Endodermal cell (in vitro differentiated cells): ENCODE data around the gene CSNK1D. TPM values are rescaled to one million over a fixed set of nuclear protein-coding genes. Genes with fewer than 3 reads are reported as not detected.

ENCODE experiments used
- DNase-seq: peaks from one replicate; pipeline ENCODE4 v3.0.0-alpha.2; 2017
- H3K27ac ChIP-seq: 2 replicates; pipeline ENCODE4 v1.5.1; 2013; ENCODE audit warnings: mild to moderate bottlenecking, low read depth, low read length, moderate library complexity
- H3K27me3 ChIP-seq: 2 replicates; pipeline ENCODE4 v1.6.1; 2013; ENCODE audit warnings: mild to moderate bottlenecking, low read length, moderate library complexity; ENCODE audit not compliant: insufficient read depth, control insufficient read depth, poor library complexity, severe bottlenecking
- H3K36me3 ChIP-seq: 2 replicates; pipeline ENCODE4 v1.7.0; 2013; ENCODE audit warnings: mild to moderate bottlenecking, low read length, moderate library complexity; ENCODE audit not compliant: control insufficient read depth, insufficient read depth
- H3K4me1 ChIP-seq: one replicate; pipeline ENCODE4 v1.7.0; 2013; ENCODE audit warnings: low read length; ENCODE audit not compliant: control insufficient read depth, insufficient read depth
- H3K4me3 ChIP-seq: 2 replicates; pipeline ENCODE4 v1.5.1; 2013; ENCODE audit warnings: mild to moderate bottlenecking, low read length, moderate library complexity
- H3K9ac ChIP-seq: 2 replicates; pipeline ENCODE4 v1.6.1; 2013; ENCODE audit warnings: mild to moderate bottlenecking, low read length, moderate library complexity; ENCODE audit not compliant: poor library complexity, severe bottlenecking; ENCODE audit errors: extremely low read depth
- H3K9me3 ChIP-seq: 2 replicates; pipeline ENCODE4 v1.6.1; 2013; ENCODE audit warnings: mild to moderate bottlenecking, low read length, moderate library complexity; ENCODE audit not compliant: control insufficient read depth
- H3K27ac Mint-ChIP-seq: 2 replicates; pipeline ENCODE4 v1.8.0; 2020; ENCODE audit warnings: mixed read lengths
- H3K27me3 Mint-ChIP-seq: 2 replicates; pipeline ENCODE4 v1.8.0; 2021; ENCODE audit warnings: mild to moderate bottlenecking, mixed read lengths; ENCODE audit not compliant: insufficient read depth
- H3K36me3 Mint-ChIP-seq: 2 replicates; pipeline ENCODE4 v1.8.0; 2020; ENCODE audit warnings: low read depth, mixed read lengths
- H3K4me1 Mint-ChIP-seq: 2 replicates; pipeline ENCODE4 v1.8.0; 2020; ENCODE audit warnings: mixed read lengths
- H3K4me3 Mint-ChIP-seq: 2 replicates; pipeline ENCODE4 v1.8.0; 2020; ENCODE audit warnings: mild to moderate bottlenecking, moderate library complexity, mixed read lengths
- H3K9me3 Mint-ChIP-seq: 2 replicates; pipeline ENCODE4 v1.8.0; 2020; ENCODE audit warnings: mild to moderate bottlenecking, mixed read lengths
- WGBS, 2 experiments: methylation state at CpG; one replicate each; pipeline versions ENCODE4 v1.1.5 to v1.1.7; 2013; ENCODE audit warnings: missing lambda C conversion rate in 2 of 2, mixed read lengths in 1 of 2; ENCODE audit not compliant: insufficient coverage in 1 of 2, insufficient read length in 1 of 2; 5-methylcytosine and 5-hydroxymethylcytosine counted together
- total RNA-seq, 2 donors: library from RNA; stranded (reverse); fragmentation: NEBNext Ultra II Directional in 1 of 2; extraction: Animal tissue kit (Norgen Biotek cat#: 25700) in 1 of 2; gene quantifications; 2 replicates in 1 of 2; 3 replicates in 1 of 2; pipeline ENCODE4 v1.2.1, GENCODE V29; 2021
- TF ChIP-seq, protein P1 (sequence below): fragments of 200-600 bp; sonication (generic); conservative IDR thresholded peaks from 2 replicates; pipeline ENCODE4 v1.5.0; 2021; ENCODE audit warnings: antibody characterized with exemption, mild to moderate bottlenecking

The CSNK1D gene
- total RNA-seq, 2 donors from 2014 or later: 104 to 143 TPM

GRCh38 chr17:82278786-82279391 is 5.4 kb upstream of the CSNK1D start:
- H3K27me3 ChIP-seq: no peaks in the 10 kb centered on the region
- DNase-seq: peak; percentile 78
- H3K27ac Mint-ChIP-seq: peak overlapping the region; percentile 27
- H3K9me3 Mint-ChIP-seq: peaks cover 2% of the 10 kb centered on the region
- 68 to 91% methylated on average over 11 to 16 of the region's 16 CpGs for WGBS, 2 experiments
- H3K9me3 ChIP-seq: no peaks in the 10 kb centered on the region
- H3K4me3 Mint-ChIP-seq: no peak overlapping the region
- H3K4me1 ChIP-seq: peaks cover 17% of the 10 kb centered on the region
- no peaks in the 10 kb centered on the region for H3K36me3 Mint-ChIP-seq
- no peaks in the 10 kb centered on the region for H3K36me3 ChIP-seq
- H3K9ac ChIP-seq: no peak overlapping the region
- no peak overlapping the region for H3K4me3 ChIP-seq
- no peak overlapping the region for H3K27ac ChIP-seq
- peaks cover 19% of the 10 kb centered on the region for H3K4me1 Mint-ChIP-seq
- peaks cover 61% of the 10 kb centered on the region for H3K27me3 Mint-ChIP-seq
- TF ChIP-seq, protein P1, sequence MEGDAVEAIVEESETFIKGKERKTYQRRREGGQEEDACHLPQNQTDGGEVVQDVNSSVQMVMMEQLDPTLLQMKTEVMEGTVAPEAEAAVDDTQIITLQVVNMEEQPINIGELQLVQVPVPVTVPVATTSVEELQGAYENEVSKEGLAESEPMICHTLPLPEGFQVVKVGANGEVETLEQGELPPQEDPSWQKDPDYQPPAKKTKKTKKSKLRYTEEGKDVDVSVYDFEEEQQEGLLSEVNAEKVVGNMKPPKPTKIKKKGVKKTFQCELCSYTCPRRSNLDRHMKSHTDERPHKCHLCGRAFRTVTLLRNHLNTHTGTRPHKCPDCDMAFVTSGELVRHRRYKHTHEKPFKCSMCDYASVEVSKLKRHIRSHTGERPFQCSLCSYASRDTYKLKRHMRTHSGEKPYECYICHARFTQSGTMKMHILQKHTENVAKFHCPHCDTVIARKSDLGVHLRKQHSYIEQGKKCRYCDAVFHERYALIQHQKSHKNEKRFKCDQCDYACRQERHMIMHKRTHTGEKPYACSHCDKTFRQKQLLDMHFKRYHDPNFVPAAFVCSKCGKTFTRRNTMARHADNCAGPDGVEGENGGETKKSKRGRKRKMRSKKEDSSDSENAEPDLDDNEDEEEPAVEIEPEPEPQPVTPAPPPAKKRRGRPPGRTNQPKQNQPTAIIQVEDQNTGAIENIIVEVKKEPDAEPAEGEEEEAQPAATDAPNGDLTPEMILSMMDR: no peak

GRCh38 chr17:82278308-82278707 is 4.8 kb upstream of the CSNK1D start:
- Mint-ChIP-seq H3K27me3 (peaks cover 60% of the 10 kb centered on the region), H3K4me1 (peaks cover 19% of the 10 kb centered on the region), H3K36me3 (no peaks in the 10 kb centered on the region), H3K4me3 (no peak overlapping the region), H3K27ac (peak overlapping the region; percentile 27), H3K9me3 (peaks cover 2% of the 10 kb centered on the region)
- Histone ChIP-seq H3K4me3 (no peak overlapping the region), H3K9me3 (no peaks in the 10 kb centered on the region), H3K4me1 (peaks cover 19% of the 10 kb centered on the region), H3K36me3 (no peaks in the 10 kb centered on the region), H3K27me3 (no peaks in the 10 kb centered on the region), H3K9ac (no peak overlapping the region), H3K27ac (no peak overlapping the region)
- TF ChIP-seq, protein P1: no peak
- 82 to 84% methylated on average over 9 of the region's 9 CpGs for WGBS, 2 experiments
- DNase-seq: no peak

- H3K4me1 Mint-ChIP-seq: peaks cover 19% of the 10 kb centered on the region
- no peak overlapping the region for H3K27ac Mint-ChIP-seq
- H3K27ac ChIP-seq: no peak overlapping the region
- no peaks in the 10 kb centered on the region for H3K36me3 ChIP-seq
- no peaks in the 10 kb centered on the region for H3K27me3 ChIP-seq
- H3K9me3 ChIP-seq: no peaks in the 10 kb centered on the region
- no peak overlapping the region for H3K4me3 Mint-ChIP-seq
- H3K27me3 Mint-ChIP-seq: peaks cover 58% of the 10 kb centered on the region
- H3K36me3 Mint-ChIP-seq: no peaks in the 10 kb centered on the region
- no peak for DNase-seq
- peaks cover 2% of the 10 kb centered on the region for H3K9me3 Mint-ChIP-seq
- WGBS, 2 experiments: 83 to 89% methylated on average over 12 of the region's 12 CpGs
- peaks cover 19% of the 10 kb centered on the region for H3K4me1 ChIP-seq
- TF ChIP-seq, protein P1: no peak
- no peak overlapping the region for H3K9ac ChIP-seq
- no peak overlapping the region for H3K4me3 ChIP-seq
These were observed 4.4 kb upstream of the CSNK1D start for GRCh38 chr17:82277851-82278250.
